NB4 (cell line): ENCODE measurements around the gene MAPK8IP3.

ENCODE experiments used
- MAX ChIP-seq: IDR thresholded peaks from 2 replicates; pipeline ENCODE4 v1.6.1; 2011; ENCODE audit warnings: low read depth, low read length
- MYC ChIP-seq: IDR thresholded peaks from 2 replicates; pipeline ENCODE4 v1.6.1; 2011; ENCODE audit warnings: low read depth, low read length
- POLR2A ChIP-seq: IDR thresholded peaks from 2 replicates; pipeline ENCODE4 v1.6.1; 2011; ENCODE audit warnings: mild to moderate bottlenecking; ENCODE audit not compliant: insufficient read length; ENCODE audit errors: extremely low read depth
- TF ChIP-seq, protein P1 (sequence below): IDR thresholded peaks from one replicate; pipeline ENCODE4 v1.5.1; 2012; ENCODE audit warnings: low read depth, low read length

DNA sequence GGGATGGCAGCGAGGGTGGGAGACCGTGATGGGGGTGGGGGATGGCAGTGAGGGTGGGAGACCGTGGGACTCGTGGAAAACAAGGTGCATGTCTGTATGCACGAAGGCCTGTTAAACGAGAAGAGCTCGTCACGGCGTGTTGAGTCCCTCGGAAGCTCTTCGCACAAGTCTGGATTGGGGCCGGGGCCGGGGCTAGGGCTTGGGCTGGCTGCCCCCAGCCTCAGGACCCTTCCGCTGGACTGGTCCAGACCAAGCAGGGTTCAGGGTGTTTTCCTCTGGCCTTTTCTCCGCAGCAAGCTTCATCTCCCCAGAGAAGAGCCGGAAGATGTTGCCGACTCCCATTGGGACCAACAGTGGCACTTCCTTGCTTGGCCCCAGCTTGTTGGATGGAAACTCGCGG, 35.6 kb upstream of the MAPK8IP3 start:
- TF ChIP-seq, protein P1, sequence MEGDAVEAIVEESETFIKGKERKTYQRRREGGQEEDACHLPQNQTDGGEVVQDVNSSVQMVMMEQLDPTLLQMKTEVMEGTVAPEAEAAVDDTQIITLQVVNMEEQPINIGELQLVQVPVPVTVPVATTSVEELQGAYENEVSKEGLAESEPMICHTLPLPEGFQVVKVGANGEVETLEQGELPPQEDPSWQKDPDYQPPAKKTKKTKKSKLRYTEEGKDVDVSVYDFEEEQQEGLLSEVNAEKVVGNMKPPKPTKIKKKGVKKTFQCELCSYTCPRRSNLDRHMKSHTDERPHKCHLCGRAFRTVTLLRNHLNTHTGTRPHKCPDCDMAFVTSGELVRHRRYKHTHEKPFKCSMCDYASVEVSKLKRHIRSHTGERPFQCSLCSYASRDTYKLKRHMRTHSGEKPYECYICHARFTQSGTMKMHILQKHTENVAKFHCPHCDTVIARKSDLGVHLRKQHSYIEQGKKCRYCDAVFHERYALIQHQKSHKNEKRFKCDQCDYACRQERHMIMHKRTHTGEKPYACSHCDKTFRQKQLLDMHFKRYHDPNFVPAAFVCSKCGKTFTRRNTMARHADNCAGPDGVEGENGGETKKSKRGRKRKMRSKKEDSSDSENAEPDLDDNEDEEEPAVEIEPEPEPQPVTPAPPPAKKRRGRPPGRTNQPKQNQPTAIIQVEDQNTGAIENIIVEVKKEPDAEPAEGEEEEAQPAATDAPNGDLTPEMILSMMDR: no peak
- TF ChIP-seq MAX: no peak
- no peak for TF ChIP-seq MYC
- TF ChIP-seq POLR2A: no peak
